Activated CD4-positive, alpha-beta T cell treated with anti-CD3 and anti-CD28 coated beads, Interleukin-2, amount 50 U/mL, for 48 hours (primary cell): Measurements from ENCODE around the gene MKS1.

ENCODE experiments used
- DNase-seq, 2 experiments: peaks; one replicate each; pipeline ENCODE4 v3.0.0-alpha.2; 2020

MKS1 gene

DNA sequence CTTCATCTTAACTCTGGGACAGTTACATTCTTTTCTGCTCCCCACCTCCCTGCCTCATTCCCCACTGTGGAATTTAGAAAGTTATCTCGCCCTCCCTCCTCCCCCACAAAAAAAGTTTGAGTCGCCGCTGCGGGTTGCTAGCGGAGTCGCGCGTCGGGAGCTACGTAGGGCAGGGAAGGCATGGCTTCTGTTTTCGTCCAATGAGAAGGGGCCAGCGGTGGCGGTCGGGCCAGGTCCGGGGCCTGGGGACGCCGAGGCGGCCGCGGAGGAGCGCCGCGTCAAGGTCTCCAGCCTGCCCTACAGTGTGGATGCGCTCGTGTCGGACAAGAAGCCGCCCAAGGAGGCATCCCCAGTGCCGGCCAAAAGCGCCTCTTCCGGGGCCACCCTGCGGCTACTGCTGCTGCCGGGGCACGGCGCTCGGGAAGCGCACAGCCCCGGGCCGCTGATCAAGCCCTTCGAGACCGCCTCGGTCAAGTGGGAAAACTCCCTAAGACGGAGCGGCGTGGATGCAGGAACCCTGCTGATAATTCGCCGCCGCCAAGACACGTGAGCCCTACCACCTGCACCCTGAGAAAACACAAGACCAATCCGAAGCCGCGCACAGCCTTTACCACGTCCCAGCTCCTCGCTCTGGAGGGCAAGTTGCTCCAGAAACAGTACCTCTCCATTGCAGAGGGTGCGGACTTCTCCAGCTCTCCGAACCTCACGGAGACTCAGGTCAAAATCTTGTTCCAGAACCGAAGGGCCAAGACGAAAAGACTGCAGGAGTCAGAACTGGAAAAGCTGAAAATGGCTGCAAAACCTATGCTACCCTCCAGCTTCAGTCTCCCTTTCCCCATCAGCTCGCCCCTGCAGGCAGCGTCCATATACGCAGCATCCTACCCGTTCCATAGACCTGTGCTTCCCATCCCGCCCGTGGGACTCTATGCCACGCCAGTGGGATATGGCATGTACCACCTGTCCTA, 61.9 kb downstream of the MKS1 start:
- DNase-seq: peak; percentile 67 to 75
